H1 (cell line): ENCODE measurements around the gene KIFC1.
"Not testable (repeated sequence)": the region's sequence is repeated elsewhere in the genome, so short reads cannot be mapped to it uniquely, and the experiment has no call there.

Experiments
- CEBPB ChIP-seq: IDR thresholded peaks from 2 replicates; pipeline ENCODE4 v1.6.1; 2012; ENCODE audit warnings: low read depth, low read length
- EP300 ChIP-seq, 2 experiments: IDR thresholded peaks; 1 replicate in 1 of 2; 2 replicates in 1 of 2; pipeline ENCODE4 v1.6.1; 2011 to 2012; ENCODE audit warnings: low read depth in 2 of 2, low read length in 2 of 2, mild to moderate bottlenecking in 2 of 2, borderline replicate concordance in 1 of 2, inconsistent platforms in 1 of 2, moderate library complexity in 1 of 2
- GABPA ChIP-seq: IDR thresholded peaks from 2 replicates; pipeline ENCODE4 v1.6.1; 2011; ENCODE audit warnings: mild to moderate bottlenecking, low read length, moderate library complexity, borderline replicate concordance; ENCODE audit not compliant: insufficient read depth
- JUND ChIP-seq: IDR thresholded peaks from 2 replicates; pipeline ENCODE4 v1.6.1; 2011; ENCODE audit warnings: mild to moderate bottlenecking, improper control_type of control experiment, low read length
- POLR2A ChIP-seq, 2 experiments: IDR thresholded peaks; 1 replicate in 1 of 2; 2 replicates in 1 of 2; pipeline ENCODE4 v1.6.1; 2011; ENCODE audit warnings: low read depth in 2 of 2, low read length in 2 of 2, mild to moderate bottlenecking in 2 of 2; ENCODE audit errors: control extremely low read depth in 1 of 2
- TF ChIP-seq, protein P1 (sequence below), 3 experiments: IDR thresholded peaks; 1 replicate in 2 of 3; 2 replicates in 1 of 3; pipeline versions ENCODE4 v1.5.1 to v1.6.1; 2011; ENCODE audit warnings: low read length in 3 of 3, mild to moderate bottlenecking in 3 of 3, inconsistent platforms in 2 of 3, low read depth in 1 of 3, moderate library complexity in 1 of 3; ENCODE audit not compliant: insufficient read depth in 1 of 3; ENCODE audit errors: control extremely low read depth in 1 of 3

DNA sequence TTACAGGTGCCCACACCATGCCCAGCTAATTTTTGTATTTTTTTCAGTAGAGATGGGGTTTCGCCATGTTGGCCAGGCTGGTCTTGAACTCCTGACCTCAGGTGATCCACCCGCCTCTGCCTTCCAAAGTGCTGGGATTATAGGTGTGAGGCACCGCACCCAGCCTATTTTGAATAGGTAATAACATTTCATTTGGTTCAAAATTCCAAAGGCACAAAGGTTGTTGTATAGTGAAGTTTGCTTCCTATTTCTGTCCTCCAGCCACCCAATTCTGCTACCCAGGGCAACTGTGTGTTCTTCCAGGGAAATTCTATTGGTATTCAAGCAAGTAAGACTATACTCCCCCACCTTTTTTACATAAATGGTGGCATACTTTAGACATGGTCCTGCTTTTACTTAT, 7.0 kb downstream of the KIFC1 start:
- not testable (repeated sequence) for TF ChIP-seq EP300 (IDR thresholded peaks at IDR 0.05; ENCODE audit: borderline replicate concordance in 1 of 2, low read depth in 2 of 2, low read length in 2 of 2); POLR2A (IDR thresholded peaks at IDR 0.05; ENCODE audit: control extremely low read depth in 1 of 2, low read depth in 2 of 2, low read length in 2 of 2); CEBPB; JUND; GABPA
- TF ChIP-seq, protein P1, sequence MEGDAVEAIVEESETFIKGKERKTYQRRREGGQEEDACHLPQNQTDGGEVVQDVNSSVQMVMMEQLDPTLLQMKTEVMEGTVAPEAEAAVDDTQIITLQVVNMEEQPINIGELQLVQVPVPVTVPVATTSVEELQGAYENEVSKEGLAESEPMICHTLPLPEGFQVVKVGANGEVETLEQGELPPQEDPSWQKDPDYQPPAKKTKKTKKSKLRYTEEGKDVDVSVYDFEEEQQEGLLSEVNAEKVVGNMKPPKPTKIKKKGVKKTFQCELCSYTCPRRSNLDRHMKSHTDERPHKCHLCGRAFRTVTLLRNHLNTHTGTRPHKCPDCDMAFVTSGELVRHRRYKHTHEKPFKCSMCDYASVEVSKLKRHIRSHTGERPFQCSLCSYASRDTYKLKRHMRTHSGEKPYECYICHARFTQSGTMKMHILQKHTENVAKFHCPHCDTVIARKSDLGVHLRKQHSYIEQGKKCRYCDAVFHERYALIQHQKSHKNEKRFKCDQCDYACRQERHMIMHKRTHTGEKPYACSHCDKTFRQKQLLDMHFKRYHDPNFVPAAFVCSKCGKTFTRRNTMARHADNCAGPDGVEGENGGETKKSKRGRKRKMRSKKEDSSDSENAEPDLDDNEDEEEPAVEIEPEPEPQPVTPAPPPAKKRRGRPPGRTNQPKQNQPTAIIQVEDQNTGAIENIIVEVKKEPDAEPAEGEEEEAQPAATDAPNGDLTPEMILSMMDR (IDR thresholded peaks at IDR 0.05; ENCODE audit: control extremely low read depth in 1 of 3, insufficient read depth in 1 of 3, low read depth in 1 of 3, low read length in 3 of 3), result not testable (repeated sequence)
